HG03025 (cell line): ENCODE results near the gene DOCK1.

Source experiments
- ATAC-seq: cut with Tn5 transposase; IDR thresholded peaks from one replicate; pipeline ENCODE4 v1.9.1; 2021; ENCODE audit warnings: mild to moderate bottlenecking, moderate library complexity; ENCODE audit not compliant: unreplicated experiment, low FRiP score

The DOCK1 gene

GRCh38 chr10:127027786-127028185 lies 122.6 kb downstream of the DOCK1 start:
- ATAC-seq: no peak

- no peak for ATAC-seq
These were observed 123.3 kb downstream of the DOCK1 start for GRCh38 chr10:127028556-127028955.

- ATAC-seq: no peak
These were observed 123.8 kb downstream of the DOCK1 start for GRCh38 chr10:127029061-127029460.

- ATAC-seq: no peak
These were observed 128.2 kb downstream of the DOCK1 start for GRCh38 chr10:127033216-127034033.

GRCh38 chr10:127034034-127034633 lies 128.9 kb downstream of the DOCK1 start:
- no peak for ATAC-seq

GRCh38 chr10:127034790-127035189 lies 129.6 kb downstream of the DOCK1 start:
- no peak for ATAC-seq

GRCh38 chr10:127035827-127036226 lies 130.6 kb downstream of the DOCK1 start:
- no peak for ATAC-seq

GRCh38 chr10:127036987-127037386 lies 131.8 kb downstream of the DOCK1 start:
- ATAC-seq: no peak

- no peak for ATAC-seq
These were observed 134.2 kb downstream of the DOCK1 start for GRCh38 chr10:127039435-127039834.

GRCh38 chr10:127040756-127041155 lies 135.5 kb downstream of the DOCK1 start:
- ATAC-seq: no peak

- ATAC-seq: no peak
These were observed 136.3 kb downstream of the DOCK1 start for GRCh38 chr10:127041552-127041951.

- no peak for ATAC-seq
These were observed 138.1 kb downstream of the DOCK1 start for GRCh38 chr10:127043301-127043700.

- ATAC-seq: no peak
These were observed 139.0 kb downstream of the DOCK1 start for GRCh38 chr10:127044186-127044585.

GRCh38 chr10:127046975-127047877 lies 142.0 kb downstream of the DOCK1 start:
- no peak for ATAC-seq

GRCh38 chr10:127047878-127048238 lies 142.6 kb downstream of the DOCK1 start:
- ATAC-seq: no peak

GRCh38 chr10:127048630-127049029 lies 143.4 kb downstream of the DOCK1 start:
- ATAC-seq: no peak

- ATAC-seq: no peak
These were observed 146.8 kb downstream of the DOCK1 start for GRCh38 chr10:127052001-127052400.

GRCh38 chr10:127055263-127055662 lies 150.0 kb downstream of the DOCK1 start:
- no peak for ATAC-seq

GRCh38 chr10:127059314-127059713 lies 154.1 kb downstream of the DOCK1 start:
- no peak for ATAC-seq

GRCh38 chr10:127063762-127064161 lies 158.5 kb downstream of the DOCK1 start:
- ATAC-seq: no peak

GRCh38 chr10:127064474-127064873 lies 159.2 kb downstream of the DOCK1 start:
- no peak for ATAC-seq
